Loucy (cell line): ENCODE results near the gene BTBD9.

ENCODE experiments used
- H2AFZ ChIP-seq: fragments of 200-600 bp; sonication (generic); 2 replicates; pipeline ENCODE4 v1.6.0; 2016; ENCODE audit warnings: antibody characterized with exemption, mild to moderate bottlenecking, low read length, moderate library complexity
- H3F3A ChIP-seq: fragments of 200-600 bp; 2 replicates; pipeline ENCODE4 v1.6.0; 2016; ENCODE audit warnings: antibody characterized with exemption, low read depth, mild to moderate bottlenecking
- H3K27me3 ChIP-seq: fragments of 200-600 bp; sonication (generic); 2 replicates; pipeline ENCODE4 v1.6.1; 2014; ENCODE audit warnings: low read length, mild to moderate bottlenecking; ENCODE audit not compliant: insufficient read depth, poor library complexity, severe bottlenecking
- H3K36me3 ChIP-seq: fragments of 200-600 bp; sonication (generic); 2 replicates; pipeline ENCODE4 v1.6.1; 2016; ENCODE audit warnings: low read length; ENCODE audit not compliant: insufficient read depth
- H3K4me1 ChIP-seq: fragments of 200-600 bp; sonication (generic); 2 replicates; pipeline ENCODE4 v1.5.1; 2014; ENCODE audit warnings: low read length, mild to moderate bottlenecking; ENCODE audit not compliant: insufficient read depth, poor library complexity, severe bottlenecking
- H3K4me2 ChIP-seq: fragments of 200-600 bp; sonication (generic); 2 replicates; pipeline ENCODE4 v1.6.0; 2014; ENCODE audit warnings: antibody characterized with exemption, low read length, low read depth, mild to moderate bottlenecking; ENCODE audit not compliant: poor library complexity, severe bottlenecking
- H3K4me3 ChIP-seq: fragments of 200-600 bp; sonication (generic); 2 replicates; pipeline ENCODE4 v1.5.1; 2014; ENCODE audit warnings: low read length, mild to moderate bottlenecking, mixed read lengths; ENCODE audit not compliant: poor library complexity, severe bottlenecking
- H3K79me2 ChIP-seq: fragments of 200-600 bp; sonication (generic); 2 replicates; pipeline ENCODE4 v1.6.1; 2014; ENCODE audit warnings: low read length; ENCODE audit not compliant: insufficient read depth
- H3K9ac ChIP-seq: fragments of 200-600 bp; sonication (generic); 2 replicates; pipeline ENCODE4 v1.6.0; 2014; ENCODE audit warnings: mild to moderate bottlenecking, low read depth, low read length, moderate library complexity; ENCODE audit not compliant: poor library complexity, severe bottlenecking
- H3K9me2 ChIP-seq: fragments of 200-600 bp; sonication (generic); replicated peaks from 2 replicates; pipeline ENCODE4 v1.6.1; 2016; ENCODE audit warnings: low read depth, low read length, mixed read lengths
- H3K9me3 ChIP-seq: fragments of 200-600 bp; sonication (generic); 2 replicates; pipeline ENCODE4 v1.6.1; 2014; ENCODE audit warnings: mild to moderate bottlenecking, antibody characterized with exemption, low read length, low read depth; ENCODE audit not compliant: insufficient read depth
- H4K20me1 ChIP-seq: fragments of 200-600 bp; sonication (generic); 2 replicates; pipeline ENCODE4 v1.6.0; 2014; ENCODE audit warnings: antibody characterized with exemption, low read length, mild to moderate bottlenecking; ENCODE audit not compliant: insufficient read depth, poor library complexity, severe bottlenecking
- EZH2phosphoT487 ChIP-seq: fragments of 200-600 bp; IDR thresholded peaks from 2 replicates; pipeline ENCODE4 v1.6.1; 2018; ENCODE audit warnings: antibody characterized with exemption, mild to moderate bottlenecking, moderate library complexity, borderline replicate concordance
- TF ChIP-seq, protein P1 (sequence below): fragments of 200-600 bp; sonication (generic); conservative IDR thresholded peaks from 2 replicates; pipeline ENCODE4 v1.5.1; 2014; ENCODE audit warnings: mild to moderate bottlenecking, antibody characterized with exemption, low read length

The BTBD9 gene

GRCh38 chr6:38375937-38376336, 263.8 kb downstream of the BTBD9 start:
- no peaks in the 10 kb centered on the region for H4K20me1 ChIP-seq
- no peak overlapping the region for H3K4me3 ChIP-seq
- no peaks in the 10 kb centered on the region for H3K79me2 ChIP-seq
- peak overlapping the region; percentile 19 for H3K4me2 ChIP-seq
- H3K4me1 ChIP-seq: peaks cover 36% of the 10 kb centered on the region
- H3K9ac ChIP-seq: peak overlapping the region; percentile 8
- H3F3A ChIP-seq: no peaks in the 10 kb centered on the region
- no peaks in the 10 kb centered on the region for H3K9me2 ChIP-seq
- no peaks in the 10 kb centered on the region for H3K27me3 ChIP-seq
- no peaks in the 10 kb centered on the region for H3K36me3 ChIP-seq
- no peaks in the 10 kb centered on the region for H3K9me3 ChIP-seq
- H2AFZ ChIP-seq: no peak overlapping the region
- no peak for TF ChIP-seq EZH2phosphoT487
- TF ChIP-seq, protein P1, sequence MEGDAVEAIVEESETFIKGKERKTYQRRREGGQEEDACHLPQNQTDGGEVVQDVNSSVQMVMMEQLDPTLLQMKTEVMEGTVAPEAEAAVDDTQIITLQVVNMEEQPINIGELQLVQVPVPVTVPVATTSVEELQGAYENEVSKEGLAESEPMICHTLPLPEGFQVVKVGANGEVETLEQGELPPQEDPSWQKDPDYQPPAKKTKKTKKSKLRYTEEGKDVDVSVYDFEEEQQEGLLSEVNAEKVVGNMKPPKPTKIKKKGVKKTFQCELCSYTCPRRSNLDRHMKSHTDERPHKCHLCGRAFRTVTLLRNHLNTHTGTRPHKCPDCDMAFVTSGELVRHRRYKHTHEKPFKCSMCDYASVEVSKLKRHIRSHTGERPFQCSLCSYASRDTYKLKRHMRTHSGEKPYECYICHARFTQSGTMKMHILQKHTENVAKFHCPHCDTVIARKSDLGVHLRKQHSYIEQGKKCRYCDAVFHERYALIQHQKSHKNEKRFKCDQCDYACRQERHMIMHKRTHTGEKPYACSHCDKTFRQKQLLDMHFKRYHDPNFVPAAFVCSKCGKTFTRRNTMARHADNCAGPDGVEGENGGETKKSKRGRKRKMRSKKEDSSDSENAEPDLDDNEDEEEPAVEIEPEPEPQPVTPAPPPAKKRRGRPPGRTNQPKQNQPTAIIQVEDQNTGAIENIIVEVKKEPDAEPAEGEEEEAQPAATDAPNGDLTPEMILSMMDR: no peak

- no peaks in the 10 kb centered on the region for H3K9me2 ChIP-seq
- H3K4me1 ChIP-seq: peaks cover 36% of the 10 kb centered on the region
- H3K9ac ChIP-seq: no peak overlapping the region
- H3K27me3 ChIP-seq: no peaks in the 10 kb centered on the region
- no peaks in the 10 kb centered on the region for H3K36me3 ChIP-seq
- no peaks in the 10 kb centered on the region for H3K9me3 ChIP-seq
- no peaks in the 10 kb centered on the region for H3F3A ChIP-seq
- no peak overlapping the region for H3K4me2 ChIP-seq
- H4K20me1 ChIP-seq: no peaks in the 10 kb centered on the region
- no peak overlapping the region for H3K4me3 ChIP-seq
- no peaks in the 10 kb centered on the region for H3K79me2 ChIP-seq
- H2AFZ ChIP-seq: no peak overlapping the region
- TF ChIP-seq, protein P1: no peak
- TF ChIP-seq EZH2phosphoT487: no peak
Observed at GRCh38 chr6:38375341-38375740, 264.4 kb downstream of the BTBD9 start.

- no peak for TF ChIP-seq EZH2phosphoT487
- TF ChIP-seq, protein P1: no peak
- no peak overlapping the region for H2AFZ ChIP-seq
- H3K4me2 ChIP-seq: peak overlapping the region; percentile 39
Observed at GRCh38 chr6:38371881-38372280, 267.8 kb downstream of the BTBD9 start.

More at GRCh38 chr6:38371881-38372280, 267.8 kb downstream of the BTBD9 start:
- Histone ChIP-seq H3F3A (no peaks in the 10 kb centered on the region), H3K36me3 (no peaks in the 10 kb centered on the region), H3K9me3 (no peaks in the 10 kb centered on the region), H3K9ac (no peak overlapping the region), H3K27me3 (no peaks in the 10 kb centered on the region), H3K4me3 (no peak overlapping the region), H3K79me2 (no peaks in the 10 kb centered on the region), H3K9me2 (no peaks in the 10 kb centered on the region), H4K20me1 (no peaks in the 10 kb centered on the region), H3K4me1 (peaks cover 39% of the 10 kb centered on the region)
